Testis (tissue), 2 donors: Measurements from ENCODE around the gene TDRD9.

Experiments
- POLR2A ChIP-seq: fragments of 450-650 bp; IDR thresholded peaks from one replicate; pipeline ENCODE4 v1.6.1; 2017; ENCODE audit warnings: antibody characterized with exemption, mild to moderate bottlenecking, moderate library complexity
- TF ChIP-seq, protein P1 (sequence below), 3 experiments: fragments of 450-650 bp in 2 of 3; fragments of 200-600 bp in 1 of 3; sonication (generic) in 1 of 3; IDR thresholded peaks; one replicate each; pipeline ENCODE4 v1.5.1; 2016 to 2019; ENCODE audit warnings: antibody characterized with exemption in 3 of 3, mild to moderate bottlenecking in 2 of 3, moderate library complexity in 1 of 3

DNA sequence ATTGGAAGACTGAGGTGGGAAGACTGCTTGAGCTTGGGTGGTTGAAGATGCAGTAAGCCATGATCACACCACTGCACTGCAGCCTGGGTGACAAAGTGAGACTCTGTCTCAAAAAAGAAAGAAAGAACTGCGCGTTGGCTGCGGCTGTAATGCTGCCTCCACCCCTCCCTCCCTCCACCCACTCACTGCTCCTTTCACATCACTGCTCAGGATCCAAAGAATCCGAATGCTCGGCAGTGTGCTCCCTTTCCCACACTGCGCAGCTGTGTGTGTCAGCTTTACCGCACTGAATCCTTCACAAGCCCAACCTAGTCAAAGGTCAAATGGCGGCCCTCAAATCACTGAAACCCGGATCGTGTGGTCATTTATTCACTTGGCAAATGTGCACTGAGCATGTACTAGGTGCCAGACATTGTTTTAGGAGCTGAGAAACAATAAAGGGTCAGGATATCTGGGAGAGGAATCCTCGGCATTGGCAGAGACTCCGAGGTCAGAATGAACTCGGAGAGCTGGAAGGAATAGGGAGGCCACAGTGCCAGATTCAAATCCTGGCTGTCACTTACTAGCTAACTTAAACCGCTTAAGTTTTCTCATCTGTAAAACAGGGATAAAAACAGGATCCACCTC lies 11.5 kb upstream of the TDRD9 start:
- TF ChIP-seq, protein P1, sequence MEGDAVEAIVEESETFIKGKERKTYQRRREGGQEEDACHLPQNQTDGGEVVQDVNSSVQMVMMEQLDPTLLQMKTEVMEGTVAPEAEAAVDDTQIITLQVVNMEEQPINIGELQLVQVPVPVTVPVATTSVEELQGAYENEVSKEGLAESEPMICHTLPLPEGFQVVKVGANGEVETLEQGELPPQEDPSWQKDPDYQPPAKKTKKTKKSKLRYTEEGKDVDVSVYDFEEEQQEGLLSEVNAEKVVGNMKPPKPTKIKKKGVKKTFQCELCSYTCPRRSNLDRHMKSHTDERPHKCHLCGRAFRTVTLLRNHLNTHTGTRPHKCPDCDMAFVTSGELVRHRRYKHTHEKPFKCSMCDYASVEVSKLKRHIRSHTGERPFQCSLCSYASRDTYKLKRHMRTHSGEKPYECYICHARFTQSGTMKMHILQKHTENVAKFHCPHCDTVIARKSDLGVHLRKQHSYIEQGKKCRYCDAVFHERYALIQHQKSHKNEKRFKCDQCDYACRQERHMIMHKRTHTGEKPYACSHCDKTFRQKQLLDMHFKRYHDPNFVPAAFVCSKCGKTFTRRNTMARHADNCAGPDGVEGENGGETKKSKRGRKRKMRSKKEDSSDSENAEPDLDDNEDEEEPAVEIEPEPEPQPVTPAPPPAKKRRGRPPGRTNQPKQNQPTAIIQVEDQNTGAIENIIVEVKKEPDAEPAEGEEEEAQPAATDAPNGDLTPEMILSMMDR (IDR thresholded peaks at IDR 0.05): no peak
- no peak for TF ChIP-seq POLR2A
